Measurements from ENCODE around the gene LILRA6.

The LILRA6 gene

DNA sequence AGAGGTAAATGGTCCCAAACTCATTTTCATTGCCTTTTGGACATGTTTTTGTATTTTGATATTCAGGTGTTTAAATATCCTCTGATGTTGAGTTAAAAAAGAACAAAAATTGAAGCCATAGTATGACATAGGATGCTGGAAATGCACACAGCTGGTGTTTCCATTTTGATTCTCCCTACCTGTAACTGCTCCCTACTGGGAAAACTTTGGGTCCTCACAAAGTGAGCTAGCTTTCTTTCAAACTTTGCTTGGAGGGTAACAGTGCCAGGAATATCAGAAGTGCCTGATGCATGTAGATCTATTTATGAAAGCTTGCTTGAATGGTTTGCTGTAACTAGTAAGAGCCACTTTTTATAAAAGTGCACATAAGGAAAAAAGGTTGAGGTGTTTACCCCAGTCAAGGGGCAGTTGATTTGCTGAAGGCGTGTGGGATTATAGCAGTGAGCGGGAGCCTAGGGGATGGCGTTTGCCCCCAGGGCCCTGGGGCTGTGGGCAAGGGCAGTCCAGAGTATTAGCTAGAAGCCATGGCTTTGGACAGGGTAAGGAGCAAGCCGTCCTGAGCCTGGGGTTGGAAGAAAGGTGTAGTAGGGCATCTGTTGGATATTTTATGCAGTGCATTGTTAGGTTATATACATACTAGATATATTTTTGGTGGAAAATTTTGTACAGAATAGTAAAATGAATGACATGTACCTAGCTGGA, 37.7 kb downstream of the LILRA6 start:
- peak overlapping the region; percentile 98 for H3K27ac ChIP-seq
- TF ChIP-seq, protein P1, sequence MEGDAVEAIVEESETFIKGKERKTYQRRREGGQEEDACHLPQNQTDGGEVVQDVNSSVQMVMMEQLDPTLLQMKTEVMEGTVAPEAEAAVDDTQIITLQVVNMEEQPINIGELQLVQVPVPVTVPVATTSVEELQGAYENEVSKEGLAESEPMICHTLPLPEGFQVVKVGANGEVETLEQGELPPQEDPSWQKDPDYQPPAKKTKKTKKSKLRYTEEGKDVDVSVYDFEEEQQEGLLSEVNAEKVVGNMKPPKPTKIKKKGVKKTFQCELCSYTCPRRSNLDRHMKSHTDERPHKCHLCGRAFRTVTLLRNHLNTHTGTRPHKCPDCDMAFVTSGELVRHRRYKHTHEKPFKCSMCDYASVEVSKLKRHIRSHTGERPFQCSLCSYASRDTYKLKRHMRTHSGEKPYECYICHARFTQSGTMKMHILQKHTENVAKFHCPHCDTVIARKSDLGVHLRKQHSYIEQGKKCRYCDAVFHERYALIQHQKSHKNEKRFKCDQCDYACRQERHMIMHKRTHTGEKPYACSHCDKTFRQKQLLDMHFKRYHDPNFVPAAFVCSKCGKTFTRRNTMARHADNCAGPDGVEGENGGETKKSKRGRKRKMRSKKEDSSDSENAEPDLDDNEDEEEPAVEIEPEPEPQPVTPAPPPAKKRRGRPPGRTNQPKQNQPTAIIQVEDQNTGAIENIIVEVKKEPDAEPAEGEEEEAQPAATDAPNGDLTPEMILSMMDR (conservative IDR thresholded peaks at IDR 0.05), result no peak

DNA sequence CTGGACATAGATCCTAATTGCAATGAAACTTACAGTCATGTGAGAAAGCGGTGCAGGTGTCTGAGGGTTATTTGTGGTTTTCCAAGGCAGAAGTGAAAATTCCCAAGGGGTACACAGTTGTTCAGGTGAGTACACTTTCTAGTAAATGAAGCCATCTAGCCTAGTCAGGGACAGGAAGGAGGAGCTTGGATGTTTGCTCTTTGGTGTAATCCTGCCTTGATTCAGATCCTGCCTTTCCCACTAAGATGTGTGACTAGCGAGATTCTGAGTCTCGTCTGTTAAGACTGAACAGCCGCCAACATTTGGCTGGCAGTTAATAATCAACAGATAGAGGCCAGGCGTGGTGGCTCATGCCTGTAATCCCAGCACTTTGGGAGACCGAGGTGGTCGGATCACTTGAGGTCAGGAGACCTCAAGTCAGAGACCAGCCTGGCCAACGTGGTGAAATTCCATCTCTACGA, 39.4 kb downstream of the LILRA6 start:
- TF ChIP-seq, protein P1 (conservative IDR thresholded peaks at IDR 0.05), result no peak
- peak overlapping the region; percentile 98 for H3K27ac ChIP-seq

DNA sequence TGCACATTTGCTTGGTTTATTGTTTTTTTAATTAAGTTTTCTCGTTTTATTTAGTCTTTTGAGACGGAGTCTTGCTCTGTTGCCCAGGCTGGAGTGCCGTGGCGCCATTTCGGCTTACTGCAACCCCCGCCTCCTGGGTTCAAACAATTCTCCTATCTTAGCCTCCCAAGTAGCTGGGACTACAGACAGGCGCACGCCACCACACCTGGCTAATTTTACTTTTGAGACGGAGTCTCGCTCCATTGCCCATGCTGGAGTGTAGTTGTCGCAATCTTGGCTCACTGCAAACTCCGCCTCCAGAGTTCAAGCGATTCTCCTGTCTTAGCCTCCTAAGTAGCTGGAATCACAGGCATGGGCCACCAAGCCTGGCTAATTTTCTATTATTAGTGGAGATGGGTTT, 40.6 kb downstream of the LILRA6 start:
- TF ChIP-seq, protein P1 (conservative IDR thresholded peaks at IDR 0.05), result no peak
- peak overlapping the region; percentile 98 for H3K27ac ChIP-seq

DNA sequence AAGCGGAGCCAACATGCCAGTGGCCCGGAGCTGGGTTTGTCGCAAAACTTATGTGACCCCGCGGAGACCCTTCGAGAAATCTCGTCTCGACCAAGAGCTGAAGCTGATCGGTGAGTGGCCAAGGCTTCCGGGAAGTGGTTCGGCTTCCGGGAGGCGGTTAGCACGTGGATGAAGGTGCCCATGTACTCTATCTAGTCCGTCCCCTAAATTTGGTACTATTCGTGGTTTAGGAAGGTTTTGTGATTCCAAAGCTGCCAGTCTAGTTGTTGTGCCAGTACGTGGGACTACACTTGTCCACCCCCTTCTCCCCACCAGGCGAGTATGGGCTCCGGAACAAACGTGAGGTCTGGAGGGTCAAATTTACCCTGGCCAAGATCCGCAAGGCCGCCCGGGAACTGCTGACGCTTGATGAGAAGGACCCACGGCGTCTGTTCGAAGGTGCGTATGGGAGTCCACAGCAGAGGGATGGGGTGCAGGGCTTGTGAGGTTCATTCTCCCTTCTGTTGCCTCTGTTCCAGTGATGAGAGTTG, 41.4 kb downstream of the LILRA6 start:
- TF ChIP-seq, protein P1 (conservative IDR thresholded peaks at IDR 0.05), result no peak

DNA sequence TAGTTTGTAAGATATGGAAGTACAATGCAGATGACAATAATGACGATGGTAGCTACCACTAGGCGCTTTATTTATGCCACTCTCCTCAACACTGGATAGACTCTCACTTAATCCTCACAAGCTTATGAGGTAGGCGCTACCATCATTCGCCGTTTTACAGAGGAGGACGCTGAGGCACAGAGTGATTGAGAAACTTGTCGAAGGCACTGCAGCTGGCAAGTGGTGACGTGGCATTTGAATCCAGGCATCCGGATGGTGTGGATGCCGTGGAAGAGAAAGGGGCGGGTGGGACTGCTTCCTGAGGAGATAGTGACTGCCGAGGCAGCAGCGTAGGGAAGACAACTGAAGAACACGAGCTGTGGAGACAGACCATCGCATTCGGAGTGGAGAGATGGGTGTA, 43.2 kb downstream of the LILRA6 start:
- TF ChIP-seq, protein P1 (conservative IDR thresholded peaks at IDR 0.05), result no peak
- peak overlapping the region; percentile 98 for H3K27ac ChIP-seq

More for the DNA sequence above, 41.4 kb downstream of the LILRA6 start:
- peak overlapping the region; percentile 98 for H3K27ac ChIP-seq

DNA sequence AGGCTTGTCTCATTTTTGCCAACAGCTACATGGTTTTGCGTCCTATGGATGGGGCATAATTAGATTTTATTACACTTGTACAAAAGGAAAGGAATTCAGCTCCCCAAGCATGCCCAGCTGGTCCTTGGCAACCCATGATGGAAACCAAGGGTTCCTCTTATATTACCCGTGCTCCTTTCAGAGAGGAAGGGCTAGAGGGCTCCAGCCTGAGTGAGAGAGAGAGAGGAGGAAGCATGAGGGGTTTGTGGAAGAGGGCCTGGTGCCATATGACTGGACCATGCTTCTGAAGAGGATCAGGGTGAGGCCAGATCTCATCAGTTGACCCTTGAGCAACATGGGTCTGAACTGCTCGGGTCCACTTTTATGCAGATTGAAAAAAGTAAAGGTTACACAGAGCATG, 45.5 kb downstream of the LILRA6 start:
- TF ChIP-seq, protein P1 (conservative IDR thresholded peaks at IDR 0.05), result no peak
- no peak overlapping the region for H3K27ac ChIP-seq

DNA sequence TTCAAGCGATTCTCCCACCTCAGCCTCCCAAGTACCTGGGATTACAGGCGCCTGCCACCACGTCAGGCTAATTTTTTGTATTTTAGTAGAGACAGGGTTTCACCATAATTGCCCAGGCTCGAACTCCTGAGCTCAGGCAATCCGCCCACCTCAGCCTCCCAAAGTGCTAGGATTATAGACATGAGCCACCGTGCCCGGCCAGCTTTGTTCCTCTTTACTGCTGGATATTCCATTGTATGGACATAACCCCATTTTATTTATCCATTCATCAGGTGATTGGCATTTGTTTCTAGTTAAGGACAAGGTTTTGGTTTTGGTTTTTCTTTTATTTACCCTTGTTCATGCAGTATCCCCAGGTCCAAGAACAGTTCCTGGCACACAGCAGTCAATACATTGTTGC, 46.1 kb downstream of the LILRA6 start:
- no peak overlapping the region for H3K27ac ChIP-seq
- TF ChIP-seq, protein P1 (conservative IDR thresholded peaks at IDR 0.05), result no peak

DNA sequence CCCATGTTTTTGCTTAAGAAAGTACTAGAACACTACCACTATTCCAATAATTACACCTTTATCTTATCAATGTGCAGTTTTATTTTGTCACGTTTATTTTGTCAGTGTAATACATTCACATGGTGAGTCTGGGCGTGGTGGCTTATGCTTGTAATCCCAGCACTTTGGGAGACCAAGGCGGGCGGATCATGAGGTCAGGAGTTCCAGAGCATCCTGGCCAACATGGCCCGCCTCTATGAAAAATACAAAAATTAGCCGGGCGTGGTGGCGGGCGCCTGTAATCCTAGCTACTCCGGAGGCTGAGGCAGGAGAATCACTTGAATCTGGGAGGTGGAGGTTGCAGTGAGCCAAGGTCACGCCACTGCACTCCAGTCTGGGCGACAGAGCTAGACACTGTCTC, 48.1 kb downstream of the LILRA6 start:
- H3K27ac ChIP-seq, result 0 out of 2 replicates have a peak overlapping the region, but pooled peaks have one; percentile 9
